Stimulated activated naive CD4-positive, alpha-beta T cell treated with Interleukin-2 at 50 U/mL for 16 hours (primary cell): Measurements from ENCODE around the gene POLN.
A peak's percentile ranks its signal among the peaks of the same experiment; 100 is the strongest.
"Not testable (repeated sequence)": the region's sequence is repeated elsewhere in the genome, so short reads cannot be mapped to it uniquely, and the experiment has no call there.

Experiments
- DNase-seq: peaks from one replicate; lab custom pipeline; 2025; lab: John Stamatoyannopoulos, UW

POLN gene

GRCh38 chr4:2220016-2220630 is 21.8 kb downstream of the POLN start:
- DNase-seq = peak; percentile 73

- no peak for DNase-seq
These were observed 22.6 kb downstream of the POLN start for GRCh38 chr4:2219233-2219760.

GRCh38 chr4:2218436-2218835 is 23.5 kb downstream of the POLN start:
- no peak for DNase-seq

GRCh38 chr4:2217726-2218125 is 24.2 kb downstream of the POLN start:
- DNase-seq = no peak

- DNase-seq = no peak
These were observed 29.1 kb downstream of the POLN start for GRCh38 chr4:2212831-2213230.

- DNase-seq = not testable (repeated sequence)
These were observed 39.1 kb downstream of the POLN start for GRCh38 chr4:2202789-2203188.

GRCh38 chr4:2194496-2194895 is 47.4 kb downstream of the POLN start:
- DNase-seq = no peak

GRCh38 chr4:2193326-2193725 is 48.6 kb downstream of the POLN start:
- no peak for DNase-seq

GRCh38 chr4:2186865-2187172 is 55.1 kb downstream of the POLN start:
- DNase-seq = no peak

- DNase-seq = no peak
These were observed 55.6 kb downstream of the POLN start for GRCh38 chr4:2186133-2186864.

GRCh38 chr4:2183394-2183793 is 58.5 kb downstream of the POLN start:
- no peak for DNase-seq

GRCh38 chr4:2182994-2183393 is 58.9 kb downstream of the POLN start:
- DNase-seq = no peak

- no peak for DNase-seq
These were observed 61.5 kb downstream of the POLN start for GRCh38 chr4:2180410-2180809.

GRCh38 chr4:2179717-2180116 is 62.2 kb downstream of the POLN start:
- no peak for DNase-seq

- no peak for DNase-seq
These were observed 62.9 kb downstream of the POLN start for GRCh38 chr4:2178986-2179385.

- DNase-seq = no peak
These were observed 64.4 kb downstream of the POLN start for GRCh38 chr4:2177443-2178093.

- DNase-seq = no peak
These were observed 65.8 kb downstream of the POLN start for GRCh38 chr4:2175990-2176698.

GRCh38 chr4:2174061-2174460 is 67.9 kb downstream of the POLN start:
- DNase-seq = no peak

GRCh38 chr4:2172627-2173231 is 69.2 kb downstream of the POLN start:
- no peak for DNase-seq

- no peak for DNase-seq
These were observed 69.8 kb downstream of the POLN start for GRCh38 chr4:2172161-2172560.

GRCh38 chr4:2168469-2169319 is 73.2 kb downstream of the POLN start:
- no peak for DNase-seq
